Activated T-cell treated with anti-CD3 and anti-CD28 coated beads for 1 hour (primary cell): Measurements from ENCODE around the gene SELENOT.
"Not testable (repeated sequence)": the region's sequence is repeated elsewhere in the genome, so short reads cannot be mapped to it uniquely, and the experiment has no call there.

ENCODE experiments used
- DNase-seq: peaks from one replicate; pipeline ENCODE4 v3.0.0-alpha.2; 2020; ENCODE audit warnings: low read depth

Gene SELENOT

GRCh38 chr3:150607267-150608065 lies 4.3 kb downstream of the SELENOT start:
- DNase-seq = no peak

- DNase-seq = no peak
Observed at GRCh38 chr3:150609988-150610387, 6.9 kb downstream of the SELENOT start.

- DNase-seq = no peak
Observed at GRCh38 chr3:150610785-150611184, 7.7 kb downstream of the SELENOT start.

- DNase-seq = no peak
Observed at GRCh38 chr3:150611666-150612065, 8.5 kb downstream of the SELENOT start.

- no peak for DNase-seq
Observed at GRCh38 chr3:150612494-150612893, 9.4 kb downstream of the SELENOT start.

- DNase-seq = no peak
Observed at GRCh38 chr3:150613034-150613433, 9.9 kb downstream of the SELENOT start.

GRCh38 chr3:150613709-150614480 lies 10.8 kb downstream of the SELENOT start:
- DNase-seq = no peak

GRCh38 chr3:150620002-150620689 lies 17.0 kb downstream of the SELENOT start:
- DNase-seq = no peak

GRCh38 chr3:150622955-150623354 lies 19.8 kb downstream of the SELENOT start:
- not testable (repeated sequence) for DNase-seq

GRCh38 chr3:150623945-150624344 lies 20.8 kb downstream of the SELENOT start:
- DNase-seq = no peak

- no peak for DNase-seq
Observed at GRCh38 chr3:150626148-150626930, 23.2 kb downstream of the SELENOT start.

- DNase-seq = no peak
Observed at GRCh38 chr3:150627557-150627956, 24.4 kb downstream of the SELENOT start.

- DNase-seq = no peak
Observed at GRCh38 chr3:150631515-150632221, 28.5 kb downstream of the SELENOT start.

GRCh38 chr3:150635076-150635475 lies 32.0 kb downstream of the SELENOT start:
- DNase-seq = no peak

- no peak for DNase-seq
Observed at GRCh38 chr3:150635526-150635925, 32.4 kb downstream of the SELENOT start.

- DNase-seq = no peak
Observed at GRCh38 chr3:150636258-150636657, 33.1 kb downstream of the SELENOT start.

- DNase-seq = no peak
Observed at GRCh38 chr3:150639262-150639661, 36.1 kb downstream of the SELENOT start.

GRCh38 chr3:150640256-150640655 lies 37.1 kb downstream of the SELENOT start:
- DNase-seq = no peak

- DNase-seq = no peak
Observed at GRCh38 chr3:150653110-150653561, 50.0 kb downstream of the SELENOT start.

GRCh38 chr3:150656316-150656715 lies 53.2 kb downstream of the SELENOT start:
- DNase-seq = no peak
